Hepatocyte (in vitro differentiated cells): Measurements from ENCODE around the gene MACIR.

Experiments
- EZH2phosphoT487 ChIP-seq: fragments of 200-600 bp; sonication (generic); IDR thresholded peaks from one replicate; pipeline ENCODE4 v1.6.1; 2018; ENCODE audit warnings: antibody characterized with exemption, mild to moderate bottlenecking, low read depth, moderate library complexity; ENCODE audit not compliant: unreplicated experiment, severe bottlenecking
- TF ChIP-seq, protein P1 (sequence below): fragments of 200-600 bp; sonication (generic); IDR thresholded peaks from 2 replicates; pipeline ENCODE4 v1.5.1; 2016; ENCODE audit warnings: antibody characterized with exemption, mild to moderate bottlenecking; ENCODE audit not compliant: poor library complexity

DNA sequence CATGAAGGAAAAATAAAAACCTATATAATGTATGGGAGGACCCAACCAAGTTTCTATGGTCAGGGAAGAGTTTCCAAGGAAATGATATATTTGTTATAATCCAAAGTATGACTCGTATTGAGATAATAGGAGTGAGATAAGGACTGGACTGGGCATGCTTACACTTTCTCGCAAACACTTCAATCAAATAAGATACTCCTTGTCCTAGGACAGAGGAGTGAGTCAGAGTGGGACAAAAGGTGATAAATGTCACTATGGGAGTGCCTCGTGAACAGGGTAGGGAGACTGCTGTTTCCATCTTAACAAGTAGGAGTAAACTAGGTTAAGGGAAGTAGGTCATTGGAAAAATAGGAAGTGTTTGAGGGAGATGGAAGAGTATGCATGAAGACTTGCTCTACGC lies 47.2 kb downstream of the MACIR start:
- TF ChIP-seq, protein P1, sequence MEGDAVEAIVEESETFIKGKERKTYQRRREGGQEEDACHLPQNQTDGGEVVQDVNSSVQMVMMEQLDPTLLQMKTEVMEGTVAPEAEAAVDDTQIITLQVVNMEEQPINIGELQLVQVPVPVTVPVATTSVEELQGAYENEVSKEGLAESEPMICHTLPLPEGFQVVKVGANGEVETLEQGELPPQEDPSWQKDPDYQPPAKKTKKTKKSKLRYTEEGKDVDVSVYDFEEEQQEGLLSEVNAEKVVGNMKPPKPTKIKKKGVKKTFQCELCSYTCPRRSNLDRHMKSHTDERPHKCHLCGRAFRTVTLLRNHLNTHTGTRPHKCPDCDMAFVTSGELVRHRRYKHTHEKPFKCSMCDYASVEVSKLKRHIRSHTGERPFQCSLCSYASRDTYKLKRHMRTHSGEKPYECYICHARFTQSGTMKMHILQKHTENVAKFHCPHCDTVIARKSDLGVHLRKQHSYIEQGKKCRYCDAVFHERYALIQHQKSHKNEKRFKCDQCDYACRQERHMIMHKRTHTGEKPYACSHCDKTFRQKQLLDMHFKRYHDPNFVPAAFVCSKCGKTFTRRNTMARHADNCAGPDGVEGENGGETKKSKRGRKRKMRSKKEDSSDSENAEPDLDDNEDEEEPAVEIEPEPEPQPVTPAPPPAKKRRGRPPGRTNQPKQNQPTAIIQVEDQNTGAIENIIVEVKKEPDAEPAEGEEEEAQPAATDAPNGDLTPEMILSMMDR: no peak
- TF ChIP-seq EZH2phosphoT487: no peak
